ENCODE measurements around the gene ZNF594. TPM values are rescaled to one million over a fixed set of nuclear protein-coding genes. Genes with fewer than 3 reads are reported as not detected.

ZNF594 gene
- total and polyA plus RNA-seq, 5 donors from 2014 or later, result 0.86 to 3.1 (median 2.1) TPM

Other genes with a start within 250 kb of the ZNF594 start
- 865 TPM for gene PFN1, start 243.3 kb downstream of the ZNF594 start, total RNA-seq
- 1,000 to 10,000 TPM; 2,018 to 2,804 (median 2,386) TPM for gene PFN1, start 243.3 kb downstream of the ZNF594 start, polyA plus RNA-seq
- 11.7 TPM for gene ENO3, start 240.7 kb downstream of the ZNF594 start, total RNA-seq
- 1 to 10 TPM in 1 of 4 donors, under 1 TPM in 3; 0.29 to 1.6 (median 0.41) TPM for gene ENO3, start 240.7 kb downstream of the ZNF594 start, polyA plus RNA-seq
- 52.5 TPM for gene SPAG7, start 224.1 kb downstream of the ZNF594 start, total RNA-seq
- gene SPAG7, start 224.1 kb downstream of the ZNF594 start, polyA plus RNA-seq, result 100 to 1,000 TPM in 3 of 4 donors, 10 to 100 TPM in 1; 97.9 to 130 (median 106) TPM
- gene CAMTA2, start 204.2 kb downstream of the ZNF594 start, total RNA-seq, result 69.8 TPM
- 1 to 10 TPM; 4.7 to 7.9 (median 6.0) TPM for gene CAMTA2, start 204.2 kb downstream of the ZNF594 start, polyA plus RNA-seq
- not detected for gene INCA1, start 194.3 kb downstream of the ZNF594 start, total RNA-seq
- under 1 TPM in 1 of 4 donors, not detected in 3; 0.99 TPM for gene INCA1, start 194.3 kb downstream of the ZNF594 start, polyA plus RNA-seq
- 22.9 TPM for gene KIF1C, start 193.9 kb downstream of the ZNF594 start, total RNA-seq
- gene KIF1C, start 193.9 kb downstream of the ZNF594 start, polyA plus RNA-seq, result 1 to 10 TPM; 2.6 to 4.6 (median 3.8) TPM
- 0.22 TPM for gene SLC52A1, start 156.4 kb downstream of the ZNF594 start, total RNA-seq
- gene SLC52A1, start 156.4 kb downstream of the ZNF594 start, polyA plus RNA-seq, result under 1 TPM in 2 of 4 donors, not detected in 2; 0.27 to 0.41 TPM
- gene ZFP3, start 113.4 kb downstream of the ZNF594 start, total RNA-seq, result 2.5 TPM
- 1 to 10 TPM in 2 of 4 donors, under 1 TPM in 2; 0.32 to 2.0 (median 1.3) TPM for gene ZFP3, start 113.4 kb downstream of the ZNF594 start, polyA plus RNA-seq
- gene ZNF232, start 80.0 kb downstream of the ZNF594 start, total RNA-seq, result 8.0 TPM
- gene ZNF232, start 80.0 kb downstream of the ZNF594 start, polyA plus RNA-seq, result 10 to 100 TPM in 2 of 4 donors, 1 to 10 TPM in 2; 4.6 to 12.3 (median 9.0) TPM
- gene USP6, start 75.8 kb downstream of the ZNF594 start, total RNA-seq, result not detected
- under 1 TPM in 3 of 4 donors, not detected in 1; 0.02 to 0.10 (median 0.06) TPM for gene USP6, start 75.8 kb downstream of the ZNF594 start, polyA plus RNA-seq
- gene SCIMP, start 43.0 kb upstream of the ZNF594 start, total RNA-seq, result not detected
- gene SCIMP, start 43.0 kb upstream of the ZNF594 start, polyA plus RNA-seq, result 1 to 10 TPM in 1 of 4 donors, under 1 TPM in 3; 0.19 to 1.2 (median 0.29) TPM
- 45.5 TPM for gene RABEP1, start 90.4 kb upstream of the ZNF594 start, total RNA-seq
- gene RABEP1, start 90.4 kb upstream of the ZNF594 start, polyA plus RNA-seq, result 10 to 100 TPM; 23.7 to 29.0 (median 26.7) TPM
- 128 TPM for gene NUP88, start 227.8 kb upstream of the ZNF594 start, total RNA-seq
- 100 to 1,000 TPM in 2 of 4 donors, 10 to 100 TPM in 2; 86.5 to 130 (median 101) TPM for gene NUP88, start 227.8 kb upstream of the ZNF594 start, polyA plus RNA-seq
- 79.3 TPM for gene RPAIN, start 228.3 kb upstream of the ZNF594 start, total RNA-seq
- gene RPAIN, start 228.3 kb upstream of the ZNF594 start, polyA plus RNA-seq, result 10 to 100 TPM; 32.3 to 39.1 (median 35.2) TPM
- 58.4 TPM for gene C1QBP, start 247.3 kb upstream of the ZNF594 start, total RNA-seq
- 100 to 1,000 TPM; 226 to 285 (median 258) TPM for gene C1QBP, start 247.3 kb upstream of the ZNF594 start, polyA plus RNA-seq

Data from CD4-positive, CD25-positive, alpha-beta regulatory T cell (primary cell).